HG03159 (cell line): Measurements from ENCODE around the gene NOP56.

Experiments used
- ATAC-seq: cut with Tn5 transposase; IDR thresholded peaks from one replicate; pipeline ENCODE4 v1.9.1; 2021; ENCODE audit warnings: mild to moderate bottlenecking, moderate library complexity; ENCODE audit not compliant: unreplicated experiment

NOP56 gene, protein sequence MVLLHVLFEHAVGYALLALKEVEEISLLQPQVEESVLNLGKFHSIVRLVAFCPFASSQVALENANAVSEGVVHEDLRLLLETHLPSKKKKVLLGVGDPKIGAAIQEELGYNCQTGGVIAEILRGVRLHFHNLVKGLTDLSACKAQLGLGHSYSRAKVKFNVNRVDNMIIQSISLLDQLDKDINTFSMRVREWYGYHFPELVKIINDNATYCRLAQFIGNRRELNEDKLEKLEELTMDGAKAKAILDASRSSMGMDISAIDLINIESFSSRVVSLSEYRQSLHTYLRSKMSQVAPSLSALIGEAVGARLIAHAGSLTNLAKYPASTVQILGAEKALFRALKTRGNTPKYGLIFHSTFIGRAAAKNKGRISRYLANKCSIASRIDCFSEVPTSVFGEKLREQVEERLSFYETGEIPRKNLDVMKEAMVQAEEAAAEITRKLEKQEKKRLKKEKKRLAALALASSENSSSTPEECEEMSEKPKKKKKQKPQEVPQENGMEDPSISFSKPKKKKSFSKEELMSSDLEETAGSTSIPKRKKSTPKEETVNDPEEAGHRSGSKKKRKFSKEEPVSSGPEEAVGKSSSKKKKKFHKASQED

DNA sequence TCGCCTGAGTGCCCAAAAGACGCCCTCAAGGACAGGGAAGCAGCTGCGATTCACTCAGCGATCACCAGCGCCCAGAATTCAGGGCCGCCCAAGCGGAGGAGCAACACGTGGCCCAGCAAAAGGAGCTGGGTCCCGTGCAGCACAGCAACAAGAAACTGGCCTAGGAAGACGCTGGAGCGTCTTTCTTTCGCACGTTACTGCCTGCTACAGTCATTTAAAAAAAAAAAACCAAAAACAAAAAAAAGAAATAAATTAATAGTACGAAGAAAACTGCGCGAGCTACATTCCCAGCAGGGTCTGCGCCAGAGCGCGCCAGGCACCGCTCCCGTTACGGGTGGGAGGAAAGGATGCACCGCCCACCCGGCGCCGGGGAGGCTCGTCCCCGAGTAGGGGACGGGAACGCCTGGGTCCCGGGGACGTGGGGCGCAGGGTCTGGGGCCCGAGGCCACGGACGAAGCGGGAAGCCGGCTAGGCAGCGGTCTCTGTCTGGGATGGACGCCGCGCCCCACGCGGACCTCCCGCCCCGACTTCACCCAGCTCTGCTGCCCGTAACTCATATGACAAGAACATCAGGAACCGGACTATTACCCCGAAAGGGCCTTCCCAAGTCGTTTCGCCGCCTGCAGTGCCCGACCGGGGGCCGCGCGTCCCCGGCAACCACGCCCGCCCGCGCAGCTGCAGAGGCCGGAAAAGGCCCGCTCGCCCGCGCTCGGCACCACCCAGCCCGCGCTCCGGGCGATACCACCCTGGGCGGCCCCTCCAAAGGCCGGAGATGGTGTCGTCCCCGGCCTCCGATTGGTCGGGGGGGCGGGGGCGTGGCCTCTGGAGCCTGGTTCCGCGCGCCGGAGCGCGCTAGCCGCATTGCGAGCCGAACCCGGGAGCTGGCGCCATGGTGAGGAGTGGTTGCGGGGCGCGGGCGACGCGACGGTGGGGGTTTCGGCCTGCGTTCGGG is at the start of gene NOP56:
Gene NOP56, plus strand, starts transcription at position 861 of the 952 bp plus-strand sequence. Its CDS starts 29 bp downstream, at position 890.
- peak; percentile 76 for ATAC-seq

DNA sequence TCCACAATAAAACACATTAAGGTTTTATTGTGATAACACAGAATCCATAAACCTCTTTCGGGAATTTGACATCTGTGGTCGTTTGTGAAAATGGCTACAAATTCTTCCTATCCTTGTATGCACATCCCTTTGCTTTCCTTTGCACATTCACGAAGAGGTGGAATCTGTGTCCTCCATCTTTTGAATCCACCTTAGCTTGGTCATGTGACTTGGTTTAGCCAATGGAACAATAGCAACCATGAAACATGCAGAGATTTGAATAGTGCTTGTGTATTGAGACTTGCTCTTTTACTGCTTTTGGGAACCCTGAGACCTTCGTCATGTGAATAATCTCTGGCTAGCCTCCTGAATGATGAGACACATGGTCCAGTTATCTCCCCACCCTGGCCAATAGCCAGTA is 49.7 kb upstream of the NOP56 start:
- ATAC-seq = no peak

DNA sequence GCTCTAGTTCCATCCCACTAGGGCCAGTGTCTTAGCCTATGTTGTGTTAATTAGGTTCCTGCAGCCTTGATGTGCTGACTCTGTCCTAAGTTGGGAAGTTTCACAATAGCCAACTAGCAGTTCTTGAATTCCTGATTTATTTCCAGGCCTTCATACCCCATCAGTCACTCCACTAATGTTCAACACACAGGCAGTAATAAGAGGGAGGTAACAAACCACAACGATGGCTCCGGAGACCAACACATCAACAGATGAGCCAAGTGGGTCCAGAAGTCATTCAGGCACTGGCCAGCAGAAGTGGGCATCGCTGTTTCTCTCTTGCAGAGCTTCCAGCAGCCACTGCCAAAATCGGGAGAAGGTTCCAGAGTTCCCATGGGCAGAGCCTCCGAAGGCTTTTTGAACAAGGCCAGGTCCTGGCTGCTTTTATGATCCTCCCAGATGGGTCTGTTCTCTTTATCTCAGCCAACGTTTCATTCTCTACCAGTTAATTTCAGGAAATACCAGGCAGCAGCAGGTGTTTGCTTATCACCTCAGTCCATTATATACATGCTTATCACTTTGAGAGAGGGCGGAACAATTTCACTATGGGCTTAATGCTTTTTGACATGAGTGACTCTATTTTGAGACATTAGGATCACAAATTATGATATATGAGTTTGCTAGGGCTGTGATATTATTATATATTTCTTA is 48.5 kb upstream of the NOP56 start:
- ATAC-seq = no peak

DNA sequence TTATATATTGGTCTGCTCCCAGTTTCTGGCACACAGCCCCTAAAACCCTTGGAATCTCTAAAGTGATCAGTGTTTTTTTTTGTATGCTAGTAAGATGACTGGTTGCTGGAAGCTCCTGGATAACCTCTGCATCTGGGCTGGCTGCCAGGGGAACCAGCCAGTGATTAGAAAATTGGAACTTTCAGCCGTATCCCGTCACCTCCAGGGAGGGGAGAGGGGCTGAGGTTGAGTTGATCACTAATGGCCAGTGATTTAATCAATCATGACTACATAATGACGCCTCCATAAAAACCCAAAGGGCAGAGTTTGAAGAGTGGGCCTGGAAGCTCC is 48.0 kb upstream of the NOP56 start:
- no peak for ATAC-seq

DNA sequence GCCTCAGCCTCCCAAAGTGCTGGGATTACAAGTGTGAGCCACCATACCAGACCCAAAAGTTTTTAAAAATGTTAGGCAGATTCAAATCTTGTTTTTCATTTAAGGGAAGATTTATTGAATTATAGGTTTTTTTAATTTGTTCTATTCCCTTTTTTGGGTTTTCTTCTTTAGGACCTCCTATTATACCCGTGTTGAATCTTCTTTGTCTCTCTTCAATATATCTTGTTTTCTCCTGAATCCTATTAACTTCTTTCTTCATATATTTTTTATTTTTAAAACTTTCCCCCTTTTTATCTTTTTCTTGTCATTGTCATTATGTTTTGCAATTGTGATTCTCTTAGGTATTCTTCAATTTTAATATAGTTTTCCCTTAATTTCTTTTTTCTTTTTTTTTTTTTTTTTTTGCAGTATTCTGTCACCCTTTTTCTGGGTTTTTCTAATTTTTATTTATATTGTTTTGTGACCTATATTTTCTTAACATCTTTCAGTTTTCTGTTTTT is 45.9 kb upstream of the NOP56 start:
- ATAC-seq = no peak

DNA sequence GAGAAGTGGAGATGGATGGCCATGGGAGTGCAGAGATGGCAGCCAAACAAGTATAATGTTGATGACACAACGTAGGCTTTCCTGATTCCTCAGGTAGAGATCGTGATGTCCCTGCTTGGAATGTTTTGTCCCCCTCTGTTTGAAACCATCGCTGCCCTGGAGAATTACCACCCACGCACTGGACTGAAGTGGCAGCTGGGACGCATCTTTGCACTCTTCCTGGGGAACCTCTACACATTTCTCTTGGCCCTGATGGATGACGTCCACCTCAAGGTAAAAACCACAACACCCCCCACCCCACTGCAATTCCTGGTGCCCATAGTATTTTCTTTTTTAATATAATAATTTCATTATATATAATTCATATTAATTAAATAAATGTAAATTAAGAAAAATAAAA is 42.1 kb upstream of the NOP56 start:
- no peak for ATAC-seq

DNA sequence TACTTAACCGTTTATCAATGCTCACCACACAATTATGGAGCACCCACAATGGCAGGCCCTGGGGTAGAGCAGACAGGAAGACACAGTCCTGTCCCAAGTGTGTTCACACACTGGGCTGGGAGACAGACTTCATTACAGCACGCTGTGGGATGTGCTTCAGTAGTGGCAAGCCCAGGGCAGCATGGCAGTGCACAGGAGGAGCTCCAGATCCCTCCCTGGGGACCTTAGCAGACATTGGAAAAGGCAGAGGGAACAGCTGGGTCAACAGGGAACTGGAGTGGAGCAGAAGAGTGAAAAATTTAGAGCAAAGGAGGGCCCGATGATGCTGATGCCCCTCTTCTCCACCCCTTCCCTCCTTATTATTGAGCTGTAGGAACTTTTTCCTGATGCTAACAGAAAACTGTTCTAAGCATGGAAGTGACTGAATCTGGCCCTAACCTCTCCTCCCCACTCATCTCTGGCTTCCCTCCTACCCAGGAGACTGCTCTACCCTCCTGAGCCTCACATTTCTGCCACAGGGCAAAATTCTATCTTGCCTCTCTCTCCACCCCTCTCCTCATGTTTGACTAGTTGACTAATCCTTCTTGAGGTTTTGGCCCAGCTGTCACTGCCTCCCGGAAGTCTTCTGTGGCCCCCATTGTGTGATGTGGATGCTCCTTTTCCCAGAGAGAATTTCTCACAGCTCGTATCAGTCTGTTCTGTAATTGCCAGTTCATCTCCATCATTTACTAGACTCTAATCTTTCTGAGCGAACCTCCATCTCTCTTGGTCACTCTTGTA is 41.3 kb upstream of the NOP56 start:
- no peak for ATAC-seq

DNA sequence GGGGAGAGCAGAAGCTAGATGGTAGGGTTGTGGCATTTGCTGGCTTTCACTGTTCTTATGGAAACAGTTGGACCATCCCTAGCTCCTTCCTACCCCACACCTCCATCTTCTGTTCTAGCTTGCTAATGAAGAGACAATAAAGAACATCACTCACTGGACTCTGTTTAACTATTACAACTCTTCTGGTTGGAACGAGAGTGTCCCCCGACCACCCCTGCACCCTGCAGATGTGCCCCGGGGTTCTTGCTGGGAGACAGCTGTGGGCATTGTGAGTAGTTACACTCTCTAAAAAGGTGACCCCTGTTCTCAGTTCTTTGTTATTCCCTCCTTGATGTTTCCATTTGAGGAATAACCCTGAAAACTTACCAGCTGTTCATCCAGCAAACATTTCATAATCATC is 40.4 kb upstream of the NOP56 start:
- no peak for ATAC-seq

DNA sequence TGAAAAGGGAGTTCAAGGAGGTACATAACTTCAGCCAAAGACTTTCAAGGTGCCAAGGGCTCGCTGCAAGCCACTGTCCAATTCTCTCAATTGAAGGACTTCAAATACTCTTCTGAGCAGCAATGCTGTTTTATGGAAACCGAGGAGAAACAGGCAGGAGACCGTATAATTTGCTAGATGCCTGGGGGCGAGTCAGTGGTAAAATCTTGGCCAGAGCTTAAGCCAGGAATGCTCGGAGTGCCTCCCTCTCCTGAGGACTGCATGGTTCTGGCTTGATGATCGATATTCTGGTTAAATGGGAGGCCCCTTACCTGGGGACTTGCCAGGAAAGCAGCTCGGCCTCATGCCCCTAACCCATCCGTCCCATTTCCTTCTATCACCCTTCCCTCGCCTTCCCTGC is 35.8 kb upstream of the NOP56 start:
- ATAC-seq = no peak

DNA sequence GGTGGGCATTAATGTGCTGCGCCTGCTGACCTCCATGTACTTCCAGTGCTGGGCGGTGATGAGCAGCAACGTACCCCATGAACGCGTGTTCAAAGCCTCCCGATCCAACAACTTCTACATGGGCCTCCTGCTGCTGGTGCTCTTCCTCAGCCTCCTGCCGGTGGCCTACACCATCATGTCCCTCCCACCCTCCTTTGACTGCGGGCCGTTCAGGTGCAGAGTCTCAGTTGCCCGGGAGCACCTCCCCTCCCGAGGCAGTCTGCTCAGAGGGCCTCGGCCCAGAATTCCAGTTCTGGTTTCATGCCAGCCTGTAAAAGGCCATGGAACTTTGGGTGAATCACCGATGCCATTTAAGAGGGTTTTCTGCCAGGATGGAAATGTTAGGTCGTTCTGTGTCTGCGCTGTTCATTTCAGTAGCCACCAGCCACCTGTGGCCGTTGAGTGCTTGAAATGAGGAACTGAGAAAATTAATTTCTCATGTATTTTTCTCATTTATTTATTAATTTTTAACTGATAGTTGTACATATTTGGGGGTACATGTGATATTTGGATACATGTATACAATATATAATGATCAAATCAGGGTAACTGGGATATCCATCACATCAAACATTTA is 35.2 kb upstream of the NOP56 start:
- ATAC-seq = no peak

DNA sequence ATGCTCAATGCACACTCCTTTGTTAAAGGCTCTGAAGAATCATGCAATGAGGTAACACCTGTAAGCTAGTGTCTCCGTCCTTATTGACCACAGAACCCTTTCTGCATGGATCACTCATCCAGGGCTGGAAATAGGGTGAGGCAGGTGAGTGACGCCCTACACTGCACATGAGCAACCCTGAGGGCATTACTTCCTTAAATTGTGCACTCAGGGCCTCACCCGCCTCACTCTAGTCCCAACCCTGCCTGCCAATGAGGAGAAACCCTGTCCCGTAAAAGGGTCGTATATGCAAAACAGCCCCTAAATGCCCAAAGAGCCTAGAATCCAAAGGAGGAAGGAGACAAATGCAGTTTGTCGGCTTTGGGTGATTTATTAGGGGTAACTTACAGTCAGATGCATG is 33.6 kb upstream of the NOP56 start:
- ATAC-seq = no peak

DNA sequence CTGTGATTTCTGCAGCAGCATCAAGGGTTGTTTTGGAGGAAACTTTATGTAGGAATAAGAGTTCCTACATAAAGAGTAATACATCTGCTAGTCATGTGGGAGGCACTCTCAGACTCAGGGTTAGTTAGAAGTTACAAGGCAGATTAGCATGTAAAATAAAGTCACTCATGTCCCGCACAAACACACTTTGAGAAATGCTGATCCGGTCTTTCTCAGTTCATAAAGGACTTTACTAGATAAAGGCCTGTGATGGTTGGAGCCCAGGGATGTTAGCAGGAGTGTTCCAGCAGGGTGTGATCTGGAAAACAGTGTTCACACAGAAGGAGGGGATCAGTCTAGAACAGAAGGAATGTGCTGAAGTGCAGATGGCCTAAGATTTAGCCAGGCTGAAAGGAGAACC is 33.1 kb upstream of the NOP56 start:
- no peak for ATAC-seq

DNA sequence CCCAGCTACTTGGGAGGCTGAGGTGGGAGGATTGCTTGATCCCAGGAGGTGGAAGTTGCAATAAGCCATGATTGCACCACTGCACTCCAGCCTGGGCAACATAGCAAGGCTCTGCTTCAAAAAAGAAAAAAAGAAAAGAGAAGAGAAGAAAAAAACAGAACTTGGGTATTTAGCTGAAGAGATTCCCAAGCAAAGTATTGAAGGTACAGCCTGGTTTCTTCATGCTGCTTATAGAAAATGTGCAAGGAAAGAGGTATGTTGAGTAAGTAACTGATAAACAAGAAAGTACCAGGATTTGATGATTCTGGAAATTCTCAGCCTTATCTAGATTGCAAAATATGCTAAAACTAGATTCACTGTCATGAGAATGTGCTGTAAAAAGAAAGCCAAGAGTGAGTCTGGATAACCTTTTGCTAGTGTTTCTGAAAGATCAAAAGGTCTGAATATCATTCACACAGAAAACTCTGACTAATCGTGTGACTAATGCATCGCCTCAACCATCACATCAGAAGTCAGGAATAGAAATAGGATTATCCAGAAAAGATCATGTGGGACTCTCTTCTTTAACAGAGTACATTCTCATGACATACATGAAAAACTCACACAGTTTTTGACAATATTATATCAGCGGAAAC is 32.4 kb upstream of the NOP56 start:
- no peak for ATAC-seq

DNA sequence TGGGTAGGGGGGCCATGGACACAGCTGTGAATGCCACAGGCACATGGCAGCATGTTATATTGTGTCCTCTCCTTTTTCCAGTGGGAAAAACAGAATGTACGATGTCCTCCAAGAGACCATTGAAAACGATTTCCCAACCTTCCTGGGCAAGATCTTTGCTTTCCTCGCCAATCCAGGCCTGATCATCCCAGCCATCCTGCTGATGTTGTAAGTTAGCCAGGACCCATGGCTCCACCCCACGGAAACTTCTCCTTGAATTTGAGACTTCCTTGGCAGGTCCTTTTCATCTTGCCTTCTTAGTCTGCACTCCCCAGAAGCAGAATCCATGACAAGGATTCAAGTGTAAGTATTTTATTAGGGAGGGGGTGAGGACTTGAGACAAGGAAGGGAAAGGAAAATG is 28.2 kb upstream of the NOP56 start:
- no peak for ATAC-seq

DNA sequence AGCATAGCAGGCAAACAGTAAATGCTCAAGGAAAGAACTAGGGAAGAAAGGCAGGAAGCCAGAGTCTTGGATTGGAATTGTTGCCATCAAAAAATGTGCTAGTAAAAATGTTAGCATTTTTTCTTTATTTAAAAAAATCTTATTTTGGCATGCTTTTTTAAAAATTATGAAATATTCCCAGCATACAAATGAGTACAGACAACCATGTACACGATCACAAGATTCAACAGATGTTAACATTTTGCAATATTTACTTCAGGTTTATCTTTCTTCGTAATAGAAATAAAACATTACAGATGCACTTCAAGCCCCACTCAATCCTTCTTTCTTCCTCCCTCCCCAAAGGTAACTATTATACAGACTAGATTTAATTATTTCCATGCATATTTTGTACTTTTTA is 27.4 kb upstream of the NOP56 start:
- ATAC-seq = no peak

DNA sequence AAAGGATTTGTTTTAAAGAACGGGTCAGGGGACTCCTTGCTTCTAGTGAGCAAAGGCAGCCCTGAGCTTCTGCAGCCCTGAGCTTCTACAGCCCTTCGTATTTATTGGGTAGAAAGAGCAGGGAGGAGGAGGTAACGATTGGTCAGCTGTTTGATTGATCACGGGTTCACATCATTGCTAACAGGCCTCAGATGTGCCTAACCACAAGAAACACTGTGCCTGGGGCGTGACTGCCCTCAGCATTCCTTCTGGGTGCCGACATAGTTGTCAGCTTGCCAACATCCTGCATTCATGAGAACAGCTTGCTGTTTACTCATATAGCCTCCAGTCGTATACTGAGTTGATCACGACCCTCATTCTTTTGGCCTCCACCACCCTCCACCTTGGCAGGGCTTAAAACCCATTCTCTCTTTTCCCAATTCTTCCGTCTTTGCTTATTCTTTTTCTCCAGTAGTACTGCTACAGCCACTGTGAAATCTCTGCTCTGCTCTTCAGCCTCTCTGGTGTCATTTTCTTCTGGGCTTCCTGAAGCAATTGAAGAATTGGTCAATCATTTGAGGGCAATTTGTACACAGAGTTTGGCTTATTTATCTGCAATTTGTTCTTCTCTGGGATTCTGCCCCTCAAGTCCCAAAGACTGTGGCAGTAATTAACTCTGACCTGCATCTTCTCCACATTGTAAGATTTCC is 25.4 kb upstream of the NOP56 start:
- ATAC-seq = no peak

DNA sequence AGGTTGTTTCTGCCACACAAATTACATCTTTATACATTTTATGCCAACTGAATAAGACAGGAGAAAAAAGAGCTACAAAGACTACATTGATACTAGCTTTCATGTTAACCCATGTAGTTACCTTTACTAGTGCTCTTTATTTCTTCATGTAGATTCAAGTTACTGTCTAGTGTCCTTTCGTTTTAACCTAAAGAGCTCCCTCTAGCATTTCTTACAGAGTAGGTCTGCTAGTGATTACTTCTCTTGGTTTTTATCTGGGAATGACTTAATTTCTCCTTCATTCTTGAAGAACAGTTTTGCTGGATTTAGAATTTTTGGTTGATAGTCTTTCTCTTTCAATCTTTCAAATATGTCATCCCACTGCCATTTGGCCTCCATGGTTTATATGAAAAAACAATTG is 21.2 kb upstream of the NOP56 start:
- no peak for ATAC-seq

DNA sequence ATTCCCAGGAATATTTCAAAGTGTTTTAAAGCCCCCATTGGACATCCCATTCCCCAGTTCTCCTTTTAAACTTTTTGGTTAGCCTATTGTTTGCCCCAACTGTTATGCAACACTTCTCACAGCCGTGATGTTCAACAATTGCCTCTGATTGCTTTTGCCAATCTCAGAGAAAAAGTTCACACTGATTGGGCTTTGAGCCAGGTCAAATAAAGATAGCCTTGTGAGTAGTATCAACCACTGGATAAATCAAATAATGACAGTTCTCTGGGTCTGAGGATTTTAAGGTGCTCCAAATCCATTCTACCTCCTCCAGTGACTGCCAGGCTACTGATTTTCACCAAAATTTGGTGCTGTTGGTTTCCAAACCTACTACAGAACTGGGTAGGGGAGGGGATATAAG is 19.1 kb upstream of the NOP56 start:
- ATAC-seq = no peak

DNA sequence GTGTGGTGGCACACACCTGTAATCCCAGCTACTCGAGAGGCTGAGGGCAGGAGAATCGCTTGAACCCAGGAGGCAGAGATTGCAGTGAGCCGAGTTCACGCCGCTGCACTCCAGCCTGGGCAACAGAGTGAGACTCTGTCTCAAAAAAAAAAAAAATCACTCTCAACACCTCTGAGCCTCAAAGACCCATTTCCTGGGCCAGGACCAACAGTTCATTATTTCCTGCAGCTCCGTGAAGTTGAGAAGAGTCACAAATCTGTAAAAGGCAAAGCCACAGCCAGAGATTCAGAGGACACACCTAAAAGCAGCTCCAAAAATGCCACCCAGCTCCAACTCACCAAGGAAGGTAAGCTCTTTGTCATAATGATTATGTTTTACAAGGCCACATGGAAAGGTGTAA is 15.2 kb upstream of the NOP56 start:
- ATAC-seq = no peak
